HL-60 (cell line): Measurements from ENCODE around the gene BABAM2.

ENCODE experiments used
- DNase-seq, 2 experiments: peaks; one replicate each; pipeline ENCODE4 v3.0.0-alpha.2; 2010 to 2020; ENCODE audit warnings: low read depth in 1 of 2, low spot score in 1 of 2
- H3K27ac ChIP-seq: fragments of 250-450 bp; sonication (Bioruptor Pico); replicated peaks from 2 replicates; pipeline ENCODE4 v1.5.1; 2020; ENCODE audit warnings: mild to moderate bottlenecking, moderate library complexity
- H3K27me3 ChIP-seq: fragments of 250-450 bp; sonication (Bioruptor Pico); 2 replicates; pipeline ENCODE4 v1.5.1; 2021; ENCODE audit warnings: mild to moderate bottlenecking, moderate library complexity; ENCODE audit not compliant: insufficient read depth, poor library complexity, severe bottlenecking
- H3K4me3 ChIP-seq: replicated peaks from 2 replicates; pipeline ENCODE4 v1.5.1; 2011; ENCODE audit warnings: mild to moderate bottlenecking, control low read depth, low read length; ENCODE audit not compliant: insufficient read depth
- GABPA ChIP-seq: IDR thresholded peaks from 2 replicates; pipeline ENCODE4 v1.6.1; 2012; ENCODE audit warnings: low read depth
- POLR2AphosphoS5 ChIP-seq: IDR thresholded peaks from 2 replicates; pipeline ENCODE4 v1.6.1; 2012; ENCODE audit warnings: low read depth
- SPI1 ChIP-seq: IDR thresholded peaks from 2 replicates; pipeline ENCODE4 v1.6.1; 2012; ENCODE audit warnings: low read depth, mild to moderate bottlenecking, borderline replicate concordance
- TF ChIP-seq, protein P1 (sequence below): IDR thresholded peaks from one replicate; pipeline ENCODE4 v1.5.1; 2011; ENCODE audit warnings: low read length, control low read depth, inconsistent platforms; ENCODE audit not compliant: insufficient read depth
- TF ChIP-seq, protein P2 (sequence below): IDR thresholded peaks from 2 replicates; pipeline ENCODE4 v1.6.1; 2012; ENCODE audit warnings: low read depth; ENCODE audit not compliant: insufficient replicate concordance

The BABAM2 gene

DNA sequence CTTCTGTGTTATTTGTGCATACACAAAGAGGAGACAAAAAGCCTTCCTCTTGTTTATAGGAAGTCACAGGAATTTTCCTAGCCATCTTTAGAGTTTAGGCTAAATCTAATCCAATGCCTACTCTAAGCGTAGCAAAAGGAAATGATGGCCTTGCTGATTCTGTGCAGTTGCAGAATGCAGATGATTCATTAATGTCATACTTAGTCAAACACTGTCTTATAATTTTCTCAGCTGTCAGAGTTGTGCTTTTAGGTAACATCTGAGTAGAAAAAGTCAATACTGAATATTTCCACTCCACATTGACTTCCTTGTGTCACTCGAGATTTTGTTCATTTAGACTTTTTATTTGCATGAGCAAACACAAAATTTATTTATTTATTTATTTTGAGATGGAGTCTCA, 344.3 kb downstream of the BABAM2 start:
- H3K27ac ChIP-seq = no peak overlapping the region
- no peak for DNase-seq
- H3K27me3 ChIP-seq = no peaks in the 10 kb centered on the region
- TF ChIP-seq, protein P1, sequence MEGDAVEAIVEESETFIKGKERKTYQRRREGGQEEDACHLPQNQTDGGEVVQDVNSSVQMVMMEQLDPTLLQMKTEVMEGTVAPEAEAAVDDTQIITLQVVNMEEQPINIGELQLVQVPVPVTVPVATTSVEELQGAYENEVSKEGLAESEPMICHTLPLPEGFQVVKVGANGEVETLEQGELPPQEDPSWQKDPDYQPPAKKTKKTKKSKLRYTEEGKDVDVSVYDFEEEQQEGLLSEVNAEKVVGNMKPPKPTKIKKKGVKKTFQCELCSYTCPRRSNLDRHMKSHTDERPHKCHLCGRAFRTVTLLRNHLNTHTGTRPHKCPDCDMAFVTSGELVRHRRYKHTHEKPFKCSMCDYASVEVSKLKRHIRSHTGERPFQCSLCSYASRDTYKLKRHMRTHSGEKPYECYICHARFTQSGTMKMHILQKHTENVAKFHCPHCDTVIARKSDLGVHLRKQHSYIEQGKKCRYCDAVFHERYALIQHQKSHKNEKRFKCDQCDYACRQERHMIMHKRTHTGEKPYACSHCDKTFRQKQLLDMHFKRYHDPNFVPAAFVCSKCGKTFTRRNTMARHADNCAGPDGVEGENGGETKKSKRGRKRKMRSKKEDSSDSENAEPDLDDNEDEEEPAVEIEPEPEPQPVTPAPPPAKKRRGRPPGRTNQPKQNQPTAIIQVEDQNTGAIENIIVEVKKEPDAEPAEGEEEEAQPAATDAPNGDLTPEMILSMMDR = no peak
- TF ChIP-seq POLR2AphosphoS5 (no peak), SPI1 (no peak), GABPA (no peak)
- TF ChIP-seq, protein P2, sequence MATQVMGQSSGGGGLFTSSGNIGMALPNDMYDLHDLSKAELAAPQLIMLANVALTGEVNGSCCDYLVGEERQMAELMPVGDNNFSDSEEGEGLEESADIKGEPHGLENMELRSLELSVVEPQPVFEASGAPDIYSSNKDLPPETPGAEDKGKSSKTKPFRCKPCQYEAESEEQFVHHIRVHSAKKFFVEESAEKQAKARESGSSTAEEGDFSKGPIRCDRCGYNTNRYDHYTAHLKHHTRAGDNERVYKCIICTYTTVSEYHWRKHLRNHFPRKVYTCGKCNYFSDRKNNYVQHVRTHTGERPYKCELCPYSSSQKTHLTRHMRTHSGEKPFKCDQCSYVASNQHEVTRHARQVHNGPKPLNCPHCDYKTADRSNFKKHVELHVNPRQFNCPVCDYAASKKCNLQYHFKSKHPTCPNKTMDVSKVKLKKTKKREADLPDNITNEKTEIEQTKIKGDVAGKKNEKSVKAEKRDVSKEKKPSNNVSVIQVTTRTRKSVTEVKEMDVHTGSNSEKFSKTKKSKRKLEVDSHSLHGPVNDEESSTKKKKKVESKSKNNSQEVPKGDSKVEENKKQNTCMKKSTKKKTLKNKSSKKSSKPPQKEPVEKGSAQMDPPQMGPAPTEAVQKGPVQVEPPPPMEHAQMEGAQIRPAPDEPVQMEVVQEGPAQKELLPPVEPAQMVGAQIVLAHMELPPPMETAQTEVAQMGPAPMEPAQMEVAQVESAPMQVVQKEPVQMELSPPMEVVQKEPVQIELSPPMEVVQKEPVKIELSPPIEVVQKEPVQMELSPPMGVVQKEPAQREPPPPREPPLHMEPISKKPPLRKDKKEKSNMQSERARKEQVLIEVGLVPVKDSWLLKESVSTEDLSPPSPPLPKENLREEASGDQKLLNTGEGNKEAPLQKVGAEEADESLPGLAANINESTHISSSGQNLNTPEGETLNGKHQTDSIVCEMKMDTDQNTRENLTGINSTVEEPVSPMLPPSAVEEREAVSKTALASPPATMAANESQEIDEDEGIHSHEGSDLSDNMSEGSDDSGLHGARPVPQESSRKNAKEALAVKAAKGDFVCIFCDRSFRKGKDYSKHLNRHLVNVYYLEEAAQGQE = no peak
- H3K4me3 ChIP-seq = no peak overlapping the region

DNA sequence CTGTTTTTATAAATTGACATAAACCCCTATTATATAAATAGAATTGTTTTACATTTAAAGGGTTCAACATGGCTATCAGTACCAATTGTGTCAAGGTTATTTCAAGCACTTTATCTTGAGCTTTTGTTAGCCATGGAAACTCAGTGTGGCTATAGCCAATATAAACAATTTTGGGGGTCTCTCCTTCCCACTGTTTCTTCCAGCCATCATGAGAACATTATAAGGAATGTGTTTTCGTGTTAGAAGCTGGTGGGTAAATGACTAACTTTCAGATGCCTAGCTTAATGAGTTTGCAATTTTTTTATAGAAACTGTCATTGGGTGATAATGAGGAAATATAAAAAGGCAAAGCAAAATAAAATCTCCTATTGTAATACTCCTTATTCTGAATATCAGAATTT, 348.7 kb downstream of the BABAM2 start:
- H3K27me3 ChIP-seq = no peaks in the 10 kb centered on the region
- DNase-seq = no peak
- TF ChIP-seq, protein P1 = no peak
- TF ChIP-seq GABPA (no peak), POLR2AphosphoS5 (no peak), SPI1 (no peak)
- TF ChIP-seq, protein P2 = no peak
- no peak overlapping the region for H3K4me3 ChIP-seq
- no peak overlapping the region for H3K27ac ChIP-seq

DNA sequence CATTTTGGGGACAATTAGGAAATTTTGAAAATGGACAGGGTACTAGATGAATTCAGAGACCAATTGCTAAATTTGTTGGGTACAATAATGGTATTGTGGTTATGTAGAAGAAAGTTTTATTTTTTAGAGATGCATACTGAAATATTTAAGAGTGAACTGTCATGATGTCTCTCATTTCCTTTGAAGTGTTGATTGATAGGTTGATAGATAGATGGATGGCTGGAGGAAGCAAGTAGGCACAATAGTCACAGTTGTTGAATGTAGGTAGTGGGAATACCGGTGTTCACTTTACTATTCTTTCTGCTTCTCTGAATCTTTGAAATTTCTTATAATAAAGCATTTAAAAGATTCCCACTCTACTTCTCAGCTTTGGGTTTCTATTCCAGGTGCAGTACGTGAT, 350.4 kb downstream of the BABAM2 start:
- TF ChIP-seq GABPA = no peak
- TF ChIP-seq, protein P1 = no peak
- TF ChIP-seq POLR2AphosphoS5 = no peak
- no peak for TF ChIP-seq SPI1
- TF ChIP-seq, protein P2 = no peak
- DNase-seq = no peak
- H3K4me3 ChIP-seq = no peak overlapping the region
- H3K27ac ChIP-seq = no peak overlapping the region
- H3K27me3 ChIP-seq = no peaks in the 10 kb centered on the region
